ENCODE results near the gene AGO1.

DNA sequence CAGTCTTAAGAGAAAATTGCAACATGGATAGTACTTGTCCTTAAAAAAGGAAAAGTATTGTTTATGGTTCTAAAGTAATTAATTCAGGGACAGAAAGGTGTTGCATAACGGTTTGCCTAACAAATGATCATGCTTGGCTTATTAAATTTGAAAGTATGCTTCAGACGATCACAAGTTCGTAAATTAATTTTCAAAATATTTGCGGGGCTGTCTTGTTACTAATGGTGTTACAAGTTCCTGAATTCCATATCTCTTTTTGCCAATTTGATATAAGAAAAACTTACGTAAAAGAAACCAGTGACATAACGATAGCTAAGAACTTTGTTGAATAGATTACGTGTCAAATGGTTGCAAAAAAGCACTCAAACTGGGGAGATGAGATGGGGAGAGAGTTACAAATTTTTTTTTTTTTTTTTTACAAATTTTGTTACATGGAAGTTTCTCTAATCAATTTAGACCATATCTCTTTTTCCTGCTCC, 49.2 kb downstream of the AGO1 start:
- TF ChIP-seq, protein P1, sequence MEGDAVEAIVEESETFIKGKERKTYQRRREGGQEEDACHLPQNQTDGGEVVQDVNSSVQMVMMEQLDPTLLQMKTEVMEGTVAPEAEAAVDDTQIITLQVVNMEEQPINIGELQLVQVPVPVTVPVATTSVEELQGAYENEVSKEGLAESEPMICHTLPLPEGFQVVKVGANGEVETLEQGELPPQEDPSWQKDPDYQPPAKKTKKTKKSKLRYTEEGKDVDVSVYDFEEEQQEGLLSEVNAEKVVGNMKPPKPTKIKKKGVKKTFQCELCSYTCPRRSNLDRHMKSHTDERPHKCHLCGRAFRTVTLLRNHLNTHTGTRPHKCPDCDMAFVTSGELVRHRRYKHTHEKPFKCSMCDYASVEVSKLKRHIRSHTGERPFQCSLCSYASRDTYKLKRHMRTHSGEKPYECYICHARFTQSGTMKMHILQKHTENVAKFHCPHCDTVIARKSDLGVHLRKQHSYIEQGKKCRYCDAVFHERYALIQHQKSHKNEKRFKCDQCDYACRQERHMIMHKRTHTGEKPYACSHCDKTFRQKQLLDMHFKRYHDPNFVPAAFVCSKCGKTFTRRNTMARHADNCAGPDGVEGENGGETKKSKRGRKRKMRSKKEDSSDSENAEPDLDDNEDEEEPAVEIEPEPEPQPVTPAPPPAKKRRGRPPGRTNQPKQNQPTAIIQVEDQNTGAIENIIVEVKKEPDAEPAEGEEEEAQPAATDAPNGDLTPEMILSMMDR (IDR thresholded peaks at IDR 0.05; ENCODE audit: low read depth, low read length) = no peak
- no peak for TF ChIP-seq POLR2A (IDR thresholded peaks at IDR 0.05; ENCODE audit: extremely low read depth, insufficient read length)
- TF ChIP-seq MYC (IDR thresholded peaks at IDR 0.05; ENCODE audit: low read depth, low read length) = no peak

All from NB4 (cell line).